Right renal pelvis (tissue), 4 donors: ENCODE results near the gene ANKRD22. TPM values are rescaled to one million over a fixed set of nuclear protein-coding genes. Genes with fewer than 3 reads are reported as not detected.
"Not testable (repeated sequence)": the region's sequence is repeated elsewhere in the genome, so short reads cannot be mapped to it uniquely, and the experiment has no call there.

Experiments
- DNase-seq, 4 donors: peaks; one replicate each; pipeline ENCODE4 v3.0.0-alpha.2; 2013; ENCODE audit warnings: low read depth in 4 of 4, low spot score in 3 of 4, missing footprints in 1 of 4
- polyA plus RNA-seq, 4 donors: library from polyadenylated mRNA; unstranded; fragments of 120-200 nt; gene quantifications; one replicate each; pipeline ENCODE4 v1.2.1, GENCODE V29; 2013; ENCODE audit not compliant: insufficient read length in 4 of 4

Gene ANKRD22
- polyA plus RNA-seq: under 1 TPM; 0.22 to 0.91 (median 0.56) TPM

GRCh38 chr10:88851706-88852105, at the start of gene ANKRD22:
TSS of gene ANKRD22 (minus strand) at chr10:88851844. CDS start at chr10:88851607, 237 bp downstream.
- DNase-seq: peak in 1 of 4 donors; percentile 5

GRCh38 chr10:88899886-88900285, 48.2 kb upstream of the ANKRD22 start:
- DNase-seq: no peak

- no peak for DNase-seq
Measured at GRCh38 chr10:88898727-88899126, 47.1 kb upstream of the ANKRD22 start.

- DNase-seq: no peak
Measured at GRCh38 chr10:88896994-88897853, 45.6 kb upstream of the ANKRD22 start.

GRCh38 chr10:88896372-88896993, 44.8 kb upstream of the ANKRD22 start:
- no peak for DNase-seq

GRCh38 chr10:88895250-88895649, 43.6 kb upstream of the ANKRD22 start:
- DNase-seq: no peak

- no peak for DNase-seq
Measured at GRCh38 chr10:88893611-88894010, 42.0 kb upstream of the ANKRD22 start.

GRCh38 chr10:88892222-88892967, 40.8 kb upstream of the ANKRD22 start:
- no peak for DNase-seq

- no peak for DNase-seq
Measured at GRCh38 chr10:88890681-88891381, 39.2 kb upstream of the ANKRD22 start.

- DNase-seq: no peak
Measured at GRCh38 chr10:88889559-88890337, 38.1 kb upstream of the ANKRD22 start.

- no peak for DNase-seq
Measured at GRCh38 chr10:88888810-88889445, 37.3 kb upstream of the ANKRD22 start.

GRCh38 chr10:88886557-88886956, 34.9 kb upstream of the ANKRD22 start:
- no peak for DNase-seq

GRCh38 chr10:88883448-88883809, 31.8 kb upstream of the ANKRD22 start:
- no peak for DNase-seq

GRCh38 chr10:88882646-88883447, 31.2 kb upstream of the ANKRD22 start:
- not testable (repeated sequence) for DNase-seq

- no peak for DNase-seq
Measured at GRCh38 chr10:88881922-88882645, 30.4 kb upstream of the ANKRD22 start.

- no peak for DNase-seq
Measured at GRCh38 chr10:88881320-88881719, 29.7 kb upstream of the ANKRD22 start.

GRCh38 chr10:88880282-88881076, 28.8 kb upstream of the ANKRD22 start:
- peak; percentile 51 to 71 (median 56) for DNase-seq
